Measurements from ENCODE around the gene GUCY1A2.
A peak's percentile ranks its signal among the peaks of the same experiment; 100 is the strongest.

Gene GUCY1A2

GRCh38 chr11:106998916-106999188, 19.4 kb downstream of the GUCY1A2 start:
- H2AFZ ChIP-seq (ENCODE audit: insufficient read depth, low read length, poor library complexity): no peak overlapping the region

GRCh38 chr11:106998116-106998915, 20.0 kb downstream of the GUCY1A2 start:
- WGBS (ENCODE audit: extremely low coverage, insufficient coverage, insufficient read length): no CpG with 5 or more reads among the region's 4 CpGs
- no peak overlapping the region for H2BK5ac ChIP-seq (ENCODE audit: low read depth, low read length, poor library complexity)
- no peaks in the 10 kb centered on the region for H3K9me3 ChIP-seq (ENCODE audit: insufficient read depth, low read depth, low read length)
- H4K12ac ChIP-seq (ENCODE audit: low read depth, low read length): no peak overlapping the region
- H3K23ac ChIP-seq (ENCODE audit: low read length): no peak overlapping the region
- no peak overlapping the region for H3K4me2 ChIP-seq (ENCODE audit: low read length)
- no peaks in the 10 kb centered on the region for H3K79me1 ChIP-seq (ENCODE audit: low read length)
- no peak overlapping the region for H3K18ac ChIP-seq (ENCODE audit: low read length)
- no peak overlapping the region for H4K8ac ChIP-seq (ENCODE audit: low read depth, low read length)
- H3K27me3 ChIP-seq (ENCODE audit: insufficient read depth, low read length): no peaks in the 10 kb centered on the region
- peak in 1 of 2 donors; percentile 22 for DNase-seq
- no peak overlapping the region for H2BK12ac ChIP-seq (ENCODE audit: low read length)
- H3K4ac ChIP-seq (ENCODE audit: low read depth, low read length): no peak overlapping the region
- no peak overlapping the region for H2AK5ac ChIP-seq (ENCODE audit: low read length)
- H3K79me2 ChIP-seq (ENCODE audit: control insufficient read depth, insufficient read depth, low read length, poor library complexity): no peaks in the 10 kb centered on the region
- H3K27ac ChIP-seq (ENCODE audit: low read depth, low read length): no peak overlapping the region
- no peak overlapping the region for H3K14ac ChIP-seq (ENCODE audit: low read length)
- no peak overlapping the region for H3K4me3 ChIP-seq (ENCODE audit: low read depth, low read length)
- no peak overlapping the region for H4K91ac ChIP-seq (ENCODE audit: low read depth, low read length)
- H3K4me1 ChIP-seq (ENCODE audit: control insufficient read depth in 1 of 2, insufficient read depth in 2 of 2, low read length in 2 of 2): no peaks in the 10 kb centered on the region
- no peaks in the 10 kb centered on the region for H3K36me3 ChIP-seq (ENCODE audit: control insufficient read depth in 1 of 2, insufficient read depth in 2 of 2, low read length in 2 of 2)
- no peak overlapping the region for H2AFZ ChIP-seq (ENCODE audit: insufficient read depth, low read length, poor library complexity)
- H3K9ac ChIP-seq (ENCODE audit: low read length): no peak overlapping the region
- no peak overlapping the region for H2BK120ac ChIP-seq (ENCODE audit: insufficient read depth, low read length, poor library complexity)

More at GRCh38 chr11:106998916-106999188, 19.4 kb downstream of the GUCY1A2 start:
- H3K4me2 ChIP-seq (ENCODE audit: low read length): no peak overlapping the region
- H3K4ac ChIP-seq (ENCODE audit: low read depth, low read length): no peak overlapping the region
- no peak overlapping the region for H2BK12ac ChIP-seq (ENCODE audit: low read length)
- no peaks in the 10 kb centered on the region for H3K9me3 ChIP-seq (ENCODE audit: insufficient read depth, low read depth, low read length)
- DNase-seq: no peak
- H3K36me3 ChIP-seq (ENCODE audit: control insufficient read depth in 1 of 2, insufficient read depth in 2 of 2, low read length in 2 of 2): no peaks in the 10 kb centered on the region
- no peaks in the 10 kb centered on the region for H3K79me1 ChIP-seq (ENCODE audit: low read length)
- H3K4me1 ChIP-seq (ENCODE audit: control insufficient read depth in 1 of 2, insufficient read depth in 2 of 2, low read length in 2 of 2): no peaks in the 10 kb centered on the region
- WGBS (ENCODE audit: extremely low coverage, insufficient coverage, insufficient read length): no CpG with 5 or more reads among the region's 4 CpGs
- H3K9ac ChIP-seq (ENCODE audit: low read length): no peak overlapping the region
- H3K27me3 ChIP-seq (ENCODE audit: insufficient read depth, low read length): no peaks in the 10 kb centered on the region
- H4K91ac ChIP-seq (ENCODE audit: low read depth, low read length): no peak overlapping the region
- no peak overlapping the region for H4K12ac ChIP-seq (ENCODE audit: low read depth, low read length)
- no peak overlapping the region for H3K27ac ChIP-seq (ENCODE audit: low read depth, low read length)
- no peak overlapping the region for H2BK5ac ChIP-seq (ENCODE audit: low read depth, low read length, poor library complexity)
- no peak overlapping the region for H4K8ac ChIP-seq (ENCODE audit: low read depth, low read length)
- no peak overlapping the region for H2BK120ac ChIP-seq (ENCODE audit: insufficient read depth, low read length, poor library complexity)
- no peaks in the 10 kb centered on the region for H3K79me2 ChIP-seq (ENCODE audit: control insufficient read depth, insufficient read depth, low read length, poor library complexity)
- H3K14ac ChIP-seq (ENCODE audit: low read length): no peak overlapping the region
- no peak overlapping the region for H3K4me3 ChIP-seq (ENCODE audit: low read depth, low read length)
- no peak overlapping the region for H3K18ac ChIP-seq (ENCODE audit: low read length)
- H2AK5ac ChIP-seq (ENCODE audit: low read length): no peak overlapping the region
- H3K23ac ChIP-seq (ENCODE audit: low read length): no peak overlapping the region

DNA sequence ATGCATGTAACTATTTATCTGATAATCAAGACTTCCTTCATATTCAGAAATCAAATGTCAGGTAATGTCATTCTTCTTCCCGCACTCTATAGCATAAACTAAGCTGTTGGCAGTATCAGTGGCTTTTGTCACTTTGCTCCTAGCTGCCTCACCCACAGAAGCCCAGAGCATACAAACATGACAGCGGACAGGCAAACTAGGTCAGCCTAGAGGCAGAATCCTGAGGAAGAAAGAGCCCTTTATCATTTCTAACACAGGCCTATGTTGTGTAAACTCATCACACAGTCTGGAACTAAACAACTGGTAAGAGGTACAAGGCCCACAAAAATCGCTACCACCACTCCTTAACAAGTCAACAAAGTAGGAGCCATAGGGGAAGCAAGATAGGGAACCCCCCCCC, 21.0 kb downstream of the GUCY1A2 start:
- no peak overlapping the region for H3K18ac ChIP-seq (ENCODE audit: low read length)
- H3K79me1 ChIP-seq (ENCODE audit: low read length): no peaks in the 10 kb centered on the region
- no peak overlapping the region for H3K4me3 ChIP-seq (ENCODE audit: low read depth, low read length)
- no peaks in the 10 kb centered on the region for H3K9me3 ChIP-seq (ENCODE audit: insufficient read depth, low read depth, low read length)
- no peak overlapping the region for H4K8ac ChIP-seq (ENCODE audit: low read depth, low read length)
- H3K27ac ChIP-seq (ENCODE audit: low read depth, low read length): no peak overlapping the region
- WGBS (ENCODE audit: extremely low coverage, insufficient coverage, insufficient read length): no CpG with 5 or more reads among the region's 3 CpGs
- H2BK120ac ChIP-seq (ENCODE audit: insufficient read depth, low read length, poor library complexity): no peak overlapping the region
- H3K79me2 ChIP-seq (ENCODE audit: control insufficient read depth, insufficient read depth, low read length, poor library complexity): no peaks in the 10 kb centered on the region
- H2BK12ac ChIP-seq (ENCODE audit: low read length): no peak overlapping the region
- no peak overlapping the region for H2AFZ ChIP-seq (ENCODE audit: insufficient read depth, low read length, poor library complexity)
- H3K4me1 ChIP-seq (ENCODE audit: control insufficient read depth in 1 of 2, insufficient read depth in 2 of 2, low read length in 2 of 2): no peaks in the 10 kb centered on the region
- H3K36me3 ChIP-seq (ENCODE audit: control insufficient read depth in 1 of 2, insufficient read depth in 2 of 2, low read length in 2 of 2): no peaks in the 10 kb centered on the region
- H2BK5ac ChIP-seq (ENCODE audit: low read depth, low read length, poor library complexity): no peak overlapping the region
- H3K27me3 ChIP-seq (ENCODE audit: insufficient read depth, low read length): no peaks in the 10 kb centered on the region
- H3K23ac ChIP-seq (ENCODE audit: low read length): no peak overlapping the region
- no peak overlapping the region for H3K9ac ChIP-seq (ENCODE audit: low read length)
- no peak overlapping the region for H3K14ac ChIP-seq (ENCODE audit: low read length)
- no peak overlapping the region for H4K12ac ChIP-seq (ENCODE audit: low read depth, low read length)
- no peak overlapping the region for H3K4me2 ChIP-seq (ENCODE audit: low read length)
- no peak overlapping the region for H4K91ac ChIP-seq (ENCODE audit: low read depth, low read length)
- no peak overlapping the region for H2AK5ac ChIP-seq (ENCODE audit: low read length)
- DNase-seq: no peak
- no peak overlapping the region for H3K4ac ChIP-seq (ENCODE audit: low read depth, low read length)

DNA sequence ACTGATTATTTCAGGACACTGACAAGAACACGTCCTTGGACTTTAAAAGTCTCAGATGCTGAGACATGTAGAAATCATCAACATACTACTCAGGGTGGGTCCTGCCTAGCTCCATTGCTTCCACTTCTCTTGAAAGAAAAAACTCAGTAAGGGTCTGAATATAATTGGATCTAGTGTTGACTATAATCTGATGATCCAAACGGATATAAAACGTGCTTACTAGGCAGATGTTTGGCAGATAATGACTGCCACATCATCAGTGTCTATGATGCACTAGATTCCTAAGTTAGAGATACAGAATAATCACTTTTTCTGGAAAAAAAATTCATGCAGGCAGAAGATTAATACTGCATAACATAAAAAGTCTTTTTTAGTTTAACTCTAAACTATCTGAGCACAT, 21.6 kb downstream of the GUCY1A2 start:
- no peak overlapping the region for H3K14ac ChIP-seq (ENCODE audit: low read length)
- H3K79me1 ChIP-seq (ENCODE audit: low read length): no peaks in the 10 kb centered on the region
- no peak overlapping the region for H2BK12ac ChIP-seq (ENCODE audit: low read length)
- H2BK5ac ChIP-seq (ENCODE audit: low read depth, low read length, poor library complexity): no peak overlapping the region
- no peak overlapping the region for H4K91ac ChIP-seq (ENCODE audit: low read depth, low read length)
- no peak overlapping the region for H3K18ac ChIP-seq (ENCODE audit: low read length)
- H2BK120ac ChIP-seq (ENCODE audit: insufficient read depth, low read length, poor library complexity): no peak overlapping the region
- H3K23ac ChIP-seq (ENCODE audit: low read length): no peak overlapping the region
- no peak overlapping the region for H4K12ac ChIP-seq (ENCODE audit: low read depth, low read length)
- H3K27me3 ChIP-seq (ENCODE audit: insufficient read depth, low read length): no peaks in the 10 kb centered on the region
- no peaks in the 10 kb centered on the region for H3K4me1 ChIP-seq (ENCODE audit: control insufficient read depth in 1 of 2, insufficient read depth in 2 of 2, low read length in 2 of 2)
- H3K4me2 ChIP-seq (ENCODE audit: low read length): no peak overlapping the region
- no peaks in the 10 kb centered on the region for H3K79me2 ChIP-seq (ENCODE audit: control insufficient read depth, insufficient read depth, low read length, poor library complexity)
- no peak for DNase-seq
- no peak overlapping the region for H3K4ac ChIP-seq (ENCODE audit: low read depth, low read length)
- no peak overlapping the region for H2AFZ ChIP-seq (ENCODE audit: insufficient read depth, low read length, poor library complexity)
- no peak overlapping the region for H3K27ac ChIP-seq (ENCODE audit: low read depth, low read length)
- H3K4me3 ChIP-seq (ENCODE audit: low read depth, low read length): no peak overlapping the region
- H2AK5ac ChIP-seq (ENCODE audit: low read length): no peak overlapping the region
- H3K9me3 ChIP-seq (ENCODE audit: insufficient read depth, low read depth, low read length): no peaks in the 10 kb centered on the region
- H3K9ac ChIP-seq (ENCODE audit: low read length): no peak overlapping the region
- no CpG with 5 or more reads among the region's 3 CpGs for WGBS (ENCODE audit: extremely low coverage, insufficient coverage, insufficient read length)
- H3K36me3 ChIP-seq (ENCODE audit: control insufficient read depth in 1 of 2, insufficient read depth in 2 of 2, low read length in 2 of 2): no peaks in the 10 kb centered on the region
- H4K8ac ChIP-seq (ENCODE audit: low read depth, low read length): no peak overlapping the region
